Mammary epithelial cell (primary cell): ENCODE measurements around the gene TJP1.

Experiments
- CTCF ChIP-seq, 2 donors: IDR thresholded peaks in 1 of 2; conservative IDR thresholded peaks in 1 of 2; 2 replicates each; pipeline ENCODE4 v1.5.1; 2011 to 2012; ENCODE audit warnings: inconsistent platforms in 2 of 2, low read length in 2 of 2, mild to moderate bottlenecking in 2 of 2, control low read depth in 1 of 2, low read depth in 1 of 2; ENCODE audit not compliant: insufficient read depth in 1 of 2; ENCODE audit errors: extremely low read depth in 1 of 2
- EZH2 ChIP-seq: IDR thresholded peaks from 2 replicates; pipeline ENCODE4 v1.6.1; 2012; ENCODE audit warnings: low read length, inconsistent platforms, borderline replicate concordance

GRCh38 chr15:29815000-29815710 is 7.1 kb downstream of the TJP1 start:
- TF ChIP-seq CTCF (conservative IDR thresholded peaks at IDR 0.05 in 1 of 2, IDR thresholded peaks at IDR 0.05 in 1 of 2; ENCODE audit: extremely low read depth in 1 of 2, insufficient read depth in 1 of 2, low read depth in 1 of 2, low read length in 2 of 2): no peak
- no peak for TF ChIP-seq EZH2
